HEK293T (cell line): Measurements from ENCODE around the gene MFSD11.
"Not testable (repeated sequence)": the region's sequence is repeated elsewhere in the genome, so short reads cannot be mapped to it uniquely, and the experiment has no call there.

Experiments
- CTCF ChIA-PET: fragments of 350-600 bp; formaldehyde crosslinking; extraction: SDS; loops from one replicate; lab custom pipeline; 2021; ENCODE audit warnings: antibody characterized with exemption, inconsistent platforms; lab: Yijun Ruan, JAX
- POLR2A ChIA-PET: fragments of 350-600 bp; formaldehyde crosslinking; extraction: SDS; loops from one replicate; lab custom pipeline; 2020; ENCODE audit warnings: antibody characterized with exemption, inconsistent platforms; lab: Yijun Ruan, JAX
- DNase-seq: peaks from one replicate; pipeline ENCODE4 v3.0.0; 2012; ENCODE audit warnings: mixed read lengths; ENCODE audit errors: extremely low spot score
- ARNT ChIP-seq: fragments of 450-650 bp; IDR thresholded peaks from 2 replicates; pipeline ENCODE4 v1.6.1; 2017; ENCODE audit warnings: mild to moderate bottlenecking
- CTBP1 ChIP-seq: fragments of 450-650 bp; IDR thresholded peaks from 2 replicates; pipeline ENCODE4 v1.6.1; 2016; ENCODE audit warnings: borderline replicate concordance
- ELF4 ChIP-seq: fragments of 450-650 bp; IDR thresholded peaks from 2 replicates; pipeline ENCODE4 v1.6.1; 2017; ENCODE audit warnings: antibody characterized with exemption
- FOXA1 ChIP-seq: fragments of 450-650 bp; IDR thresholded peaks from 2 replicates; pipeline ENCODE4 v1.6.1; 2016; ENCODE audit warnings: mild to moderate bottlenecking
- FOXK2 ChIP-seq: fragments of 450-650 bp; IDR thresholded peaks from 2 replicates; pipeline ENCODE4 v1.6.1; 2016; ENCODE audit warnings: mild to moderate bottlenecking
- FOXM1 ChIP-seq: fragments of 450-650 bp; IDR thresholded peaks from 2 replicates; pipeline ENCODE4 v1.6.1; 2017; ENCODE audit warnings: mild to moderate bottlenecking, borderline replicate concordance
- HDGF ChIP-seq: fragments of 450-650 bp; IDR thresholded peaks from 2 replicates; pipeline ENCODE4 v1.6.1; 2017; ENCODE audit warnings: antibody characterized with exemption, borderline replicate concordance
- L3MBTL2 ChIP-seq: fragments of 450-650 bp; conservative IDR thresholded peaks from 2 replicates; pipeline ENCODE4 v1.6.1; 2016; ENCODE audit warnings: mild to moderate bottlenecking
- LEF1 ChIP-seq: fragments of 450-650 bp; IDR thresholded peaks from 2 replicates; pipeline ENCODE4 v1.6.1; 2017; ENCODE audit warnings: mild to moderate bottlenecking, borderline replicate concordance
- NFRKB ChIP-seq: fragments of 450-650 bp; IDR thresholded peaks from 2 replicates; pipeline ENCODE4 v1.6.1; 2016; ENCODE audit warnings: mild to moderate bottlenecking, moderate library complexity
- SP1 ChIP-seq: fragments of 450-650 bp; IDR thresholded peaks from 2 replicates; pipeline ENCODE4 v1.6.1; 2017
- SUZ12 ChIP-seq: fragments of 450-650 bp; IDR thresholded peaks from 2 replicates; pipeline ENCODE4 v1.6.1; 2016; ENCODE audit warnings: mild to moderate bottlenecking
- TARDBP ChIP-seq: fragments of 450-650 bp; IDR thresholded peaks from 2 replicates; pipeline ENCODE4 v1.6.1; 2016
- ZNF384 ChIP-seq: fragments of 450-650 bp; IDR thresholded peaks from 2 replicates; pipeline ENCODE4 v1.6.1; 2016
- TF ChIP-seq, protein P1 (sequence below): fragments of 450-650 bp; IDR thresholded peaks from 2 replicates; pipeline ENCODE4 v1.6.1; 2016

Gene MFSD11

GRCh38 chr17:76722279-76722678, 15.6 kb upstream of the MFSD11 start:
- TF ChIP-seq SP1: no peak
- no peak for TF ChIP-seq LEF1
- TF ChIP-seq TARDBP: no peak
- TF ChIP-seq FOXK2: no peak
- TF ChIP-seq HDGF: no peak
- no peak for TF ChIP-seq ELF4
- no peak for TF ChIP-seq NFRKB
- CTCF ChIA-PET: no interaction called here
- no peak for DNase-seq
- POLR2A ChIA-PET: interaction anchor here (1.3 to 1.8 kb wide), 2 partner anchors 14 to 51 kb away, joined by 3 to 4 read pairs; no protein-coding TSS in a partner anchor

DNA sequence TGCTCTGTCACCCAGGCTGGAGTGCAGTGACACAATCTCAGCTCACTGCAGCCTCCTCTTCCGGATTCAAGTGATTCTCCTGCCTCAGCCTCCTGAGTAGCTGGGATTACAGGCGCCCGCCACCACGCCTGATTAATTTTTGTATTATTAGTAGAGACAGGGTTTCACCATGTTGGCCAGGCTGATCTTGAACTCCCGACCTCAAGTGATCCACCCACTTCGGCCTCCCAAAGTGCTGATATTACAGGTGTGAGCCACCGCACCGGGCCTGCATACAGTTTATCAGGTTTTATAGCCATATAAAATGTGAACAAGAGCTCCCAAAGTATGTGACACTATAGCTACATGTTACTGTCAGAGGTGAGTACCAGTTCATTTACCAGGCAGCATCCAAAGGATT, 14.9 kb upstream of the MFSD11 start:
- CTCF ChIA-PET, DNase-seq: not testable (repeated sequence)
- POLR2A ChIA-PET: interaction anchor here (1.3 to 2.4 kb wide), 2 partner anchors 11 to 14 kb away, joined by 3 to 7 read pairs; no protein-coding TSS in a partner anchor

DNA sequence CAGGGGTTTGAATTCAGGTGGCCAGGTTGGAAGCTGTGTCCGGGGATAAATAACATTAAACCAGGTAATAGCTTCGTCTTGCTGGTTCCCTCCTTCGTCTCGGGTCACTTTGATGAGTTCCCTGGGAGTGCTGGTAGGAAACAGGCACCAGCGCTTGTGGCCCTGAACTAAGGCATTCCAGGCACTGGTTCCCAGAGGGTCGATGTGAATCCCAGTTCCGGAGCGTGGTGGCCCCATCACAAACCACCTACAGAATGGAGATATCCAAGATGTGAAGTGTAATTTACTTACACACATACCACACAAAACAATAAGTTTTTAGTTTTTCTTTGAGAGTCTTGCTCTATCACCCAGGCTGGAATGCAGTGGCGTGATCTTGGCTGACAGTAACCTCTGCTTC, 14.1 kb upstream of the MFSD11 start:
- TF ChIP-seq L3MBTL2: no peak
- TF ChIP-seq CTBP1: no peak
- no peak for TF ChIP-seq SUZ12
- no peak for TF ChIP-seq ELF4
- TF ChIP-seq HDGF: no peak
- no peak for TF ChIP-seq ZNF384
- TF ChIP-seq, protein P1, sequence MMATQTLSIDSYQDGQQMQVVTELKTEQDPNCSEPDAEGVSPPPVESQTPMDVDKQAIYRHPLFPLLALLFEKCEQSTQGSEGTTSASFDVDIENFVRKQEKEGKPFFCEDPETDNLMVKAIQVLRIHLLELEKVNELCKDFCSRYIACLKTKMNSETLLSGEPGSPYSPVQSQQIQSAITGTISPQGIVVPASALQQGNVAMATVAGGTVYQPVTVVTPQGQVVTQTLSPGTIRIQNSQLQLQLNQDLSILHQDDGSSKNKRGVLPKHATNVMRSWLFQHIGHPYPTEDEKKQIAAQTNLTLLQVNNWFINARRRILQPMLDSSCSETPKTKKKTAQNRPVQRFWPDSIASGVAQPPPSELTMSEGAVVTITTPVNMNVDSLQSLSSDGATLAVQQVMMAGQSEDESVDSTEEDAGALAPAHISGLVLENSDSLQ: no peak
- TF ChIP-seq FOXA1: no peak
- no peak for TF ChIP-seq ARNT
- TF ChIP-seq NFRKB: no peak
- TF ChIP-seq TARDBP: no peak
- TF ChIP-seq FOXM1: no peak
- TF ChIP-seq LEF1: no peak
- TF ChIP-seq FOXK2: no peak
- TF ChIP-seq SP1: no peak
- CTCF ChIA-PET: no interaction called here
- no peak for DNase-seq
- POLR2A ChIA-PET: interaction anchor here (2.4 to 6.2 kb wide), 2 partner anchors 12 to 14 kb away, joined by 7 to 58 read pairs; partner anchors contain the start of genes MFSD11 and SRSF2

- TF ChIP-seq LEF1 (no peak), SUZ12 (no peak), L3MBTL2 (0 out of 2 replicates have a peak, but pooled peaks have one; percentile 49), ARNT (peak; percentile 43; the same call in 1 of the 2 replicates), ZNF384 (peak; percentile 52; the same call in 1 of the 2 replicates)
- CTCF ChIA-PET: interaction anchor here (0.6 to 0.7 kb wide), 3 partner anchors 9 to 130 kb away, joined by 3 to 4 read pairs (median 3); no protein-coding TSS in a partner anchor
- DNase-seq: peak; percentile 58
- POLR2A ChIA-PET: interaction anchor here (0.7 to 6.2 kb wide), 9 partner anchors 9 to 185 kb away, joined by 3 to 58 read pairs (median 7); partner anchors contain the start of genes MFSD11, MXRA7, PRCD and SRSF2
Observed at GRCh38 chr17:76725580-76726230, 12.2 kb upstream of the MFSD11 start.

- ChIA-PET CTCF (interaction anchor here (0.6 to 0.7 kb wide), 2 partner anchors 9 to 11 kb away, joined by 3 read pairs; no protein-coding TSS in a partner anchor), POLR2A (interaction anchor here (0.7 to 6.2 kb wide), 8 partner anchors 9 to 186 kb away, joined by 3 to 58 read pairs (median 6); partner anchors contain the start of genes MFSD11, MXRA7, PRCD and SRSF2)
- TF ChIP-seq SP1 (no peak), TARDBP (no peak)
- TF ChIP-seq, protein P1: 0 out of 2 replicates have a peak, but pooled peaks have one; percentile 8
- DNase-seq: peak; percentile 89
Observed at GRCh38 chr17:76726231-76726775, 11.6 kb upstream of the MFSD11 start, which contains the start of gene JMJD6. Gene JMJD6 (minus strand): TSS chr17:76726606. CDS start chr17:76726475, 131 bp downstream.

DNA sequence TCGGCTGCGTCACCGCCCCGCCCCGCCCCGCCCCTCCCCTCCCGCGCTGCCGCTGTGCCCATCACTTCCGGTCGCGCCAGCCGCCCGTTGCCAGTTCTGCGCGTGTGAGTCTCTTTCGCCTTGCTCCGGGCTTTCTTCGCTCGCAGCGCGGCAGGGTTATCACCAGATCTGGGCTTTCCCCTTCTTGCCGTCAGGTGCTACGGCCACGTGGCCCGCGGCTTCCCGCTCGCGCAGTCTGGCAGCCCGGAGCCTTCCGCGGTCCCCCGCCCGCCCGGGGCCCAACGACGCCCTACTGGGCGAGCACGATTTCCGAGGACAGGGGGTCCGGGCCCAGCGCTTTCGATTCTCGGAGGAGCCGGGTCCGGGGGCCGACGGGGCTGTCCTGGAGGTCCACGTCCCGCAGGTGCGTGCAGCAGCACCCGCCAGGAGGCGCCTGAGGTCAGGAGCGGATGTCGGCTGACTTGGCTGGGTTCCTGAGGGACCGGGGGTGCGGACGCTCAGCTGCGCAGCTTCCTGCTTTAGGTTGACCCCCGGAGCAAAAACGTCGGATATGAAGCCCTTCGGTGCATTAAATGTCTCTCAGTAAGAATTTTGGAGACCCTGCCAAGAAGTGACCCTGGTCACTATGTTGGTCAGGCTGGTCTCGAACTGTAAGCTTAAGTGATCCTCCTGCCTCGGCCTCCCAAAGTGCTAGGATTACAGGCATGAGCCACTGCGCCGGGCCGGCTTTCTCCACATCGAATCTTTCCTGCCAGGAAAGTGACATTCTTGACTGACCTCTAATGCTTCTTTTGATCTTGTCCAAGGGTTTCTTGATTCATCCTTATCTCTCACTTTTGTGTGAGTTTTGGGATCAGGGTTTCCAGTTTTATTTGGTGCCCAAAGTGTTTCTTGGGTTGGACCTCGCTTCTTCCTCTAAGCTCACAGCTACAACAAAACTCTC, 10.9 kb upstream of the MFSD11 start, which contains the start of gene METTL23:
TSS of gene METTL23 (plus strand) at position 64 of the 943 bp plus-strand sequence. CDS start 2,872 bp downstream, outside the sequence.
- peak; percentile 71 for DNase-seq
- ChIA-PET CTCF (interaction anchor here (0.7 to 1.5 kb wide), 5 partner anchors 12 to 113 kb away, joined by 3 to 5 read pairs (median 3); no protein-coding TSS in a partner anchor), POLR2A (interaction anchor here (0.7 to 6.2 kb wide), 13 partner anchors 8 to 187 kb away, joined by 3 to 58 read pairs (median 4); partner anchors contain the start of genes MFSD11, MGAT5B, MXRA7 and PRCD)
- TF ChIP-seq HDGF: no peak
- TF ChIP-seq CTBP1: peak; percentile 21; the same call in 1 of the 2 replicates
- no peak for TF ChIP-seq ARNT
- peak; percentile 85 for TF ChIP-seq L3MBTL2
- TF ChIP-seq, protein P1: 0 out of 2 replicates have a peak, but pooled peaks have one; percentile 0
